ENCODE results near the gene IL5RA. TPM values are rescaled to one million over a fixed set of nuclear protein-coding genes. Genes with fewer than 3 reads are reported as not detected.

The IL5RA gene
- total and polyA plus RNA-seq, 10 of the 15 experiments (the other 5 are each of a cell fraction or from before 2014, with no cell fraction given) = 0.04 to 0.53 (median 0.14) TPM; not detected in 6

- TF ChIP-seq CEBPZ (IDR thresholded peaks at IDR 0.05; ENCODE audit: low read depth, low read length) = no peak
Measured at GRCh38 chr3:3117651-3118050, 7.5 kb upstream of the IL5RA start (continued).

DNA sequence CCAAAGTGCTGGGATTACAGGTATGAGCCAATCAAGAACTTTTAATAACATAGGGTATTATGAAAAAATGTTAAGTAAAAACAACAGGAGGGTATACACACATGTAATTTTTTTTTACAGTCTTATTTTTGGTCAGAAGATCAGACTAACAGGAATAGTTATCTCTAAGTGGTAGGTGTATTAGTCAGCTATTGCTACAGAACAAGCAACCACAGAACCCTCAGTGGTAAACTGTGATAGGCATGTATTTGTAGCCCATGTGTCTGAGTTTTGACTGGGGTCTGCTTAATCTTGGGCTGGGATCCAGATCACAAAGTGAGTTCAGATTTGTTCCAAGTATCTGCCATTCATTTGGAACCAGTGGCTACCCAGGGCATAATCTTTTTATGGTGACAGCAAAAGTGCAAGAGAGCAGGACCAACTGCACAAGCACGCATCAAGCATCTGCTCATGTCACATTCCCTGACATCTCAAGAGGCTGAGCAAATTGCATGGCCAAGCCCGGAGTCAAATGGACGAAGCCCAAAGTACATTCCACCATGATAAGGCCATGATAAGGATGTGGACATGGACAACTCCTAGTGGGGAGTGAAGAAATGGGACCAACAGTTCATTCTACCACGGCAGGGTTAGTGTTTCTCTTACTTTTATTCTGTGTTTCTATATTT is 3.0 kb upstream of the IL5RA start:
- no peak overlapping the region for H3K27ac ChIP-seq (ENCODE audit: control insufficient read depth, insufficient read depth)
- H3K27me3 ChIP-seq (replicated peaks in 1 of 2; ENCODE audit: control insufficient read depth in 2 of 2, insufficient read depth in 2 of 2, low read length in 1 of 2) = no peaks in the 10 kb centered on the region
- in situ Hi-C loops (cut with MboI) = no loop called here
- no peak overlapping the region for H3K4me3 ChIP-seq
- peaks cover 33% of the 10 kb centered on the region for H3K4me1 ChIP-seq (ENCODE audit: control insufficient read depth, insufficient read depth, low read length)
- ChIA-PET RAD21 (ENCODE audit: unreplicated experiment) (no interaction called here), POLR2A (no interaction called here), SMC1A (ENCODE audit: uncharacterized antibody, unreplicated experiment) (no interaction called here), CTCF (no interaction called here)
- H3K4me2 ChIP-seq (ENCODE audit: control insufficient read depth, insufficient read depth) = no peak overlapping the region
- DNase-seq (ENCODE audit: low read depth, low spot score) = no peak
- TF ChIP-seq MTA3 (IDR thresholded peaks at IDR 0.05; ENCODE audit: borderline replicate concordance, low read length) (no peak), MYB (IDR thresholded peaks at IDR 0.05; ENCODE audit: borderline replicate concordance, low read depth, low read length) (no peak), DPF2 (IDR thresholded peaks at IDR 0.05) (no peak), SRF (IDR thresholded peaks at IDR 0.05; ENCODE audit: low read depth in 2 of 2, low read length in 2 of 2) (no peak), WRNIP1 (IDR thresholded peaks at IDR 0.05; ENCODE audit: borderline replicate concordance, low read depth, low read length) (no peak), CEBPB (IDR thresholded peaks at IDR 0.05; ENCODE audit: borderline replicate concordance in 1 of 2, low read depth in 2 of 2, low read length in 2 of 2) (no peak), CBFB (IDR thresholded peaks at IDR 0.05; ENCODE audit: low read depth) (no peak), CHD1 (IDR thresholded peaks at IDR 0.05; ENCODE audit: low read depth, low read length) (no peak), EGR1 (IDR thresholded peaks at IDR 0.05; ENCODE audit: borderline replicate concordance in 1 of 2, low read depth in 2 of 2, low read length in 2 of 2) (no peak), CHD2 (IDR thresholded peaks at IDR 0.05; ENCODE audit: borderline replicate concordance, low read depth, low read length) (no peak), USF2 (IDR thresholded peaks at IDR 0.05; ENCODE audit: borderline replicate concordance, low read depth, low read length) (no peak)
- no TSS peak for BruUV-seq (replicated peaks)
- H3K79me2 ChIP-seq (ENCODE audit: control insufficient read depth, insufficient read depth, low read length) = no peaks in the 10 kb centered on the region
- intact Hi-C loops (cut with micrococcal nuclease; ENCODE audit: unreplicated experiment) = no loop called here
- no peaks in the 10 kb centered on the region for H3K9me3 ChIP-seq (replicated peaks; ENCODE audit: control insufficient read depth, insufficient read depth, low read length)
- no peak for FAIRE-seq
- H3K36me3 ChIP-seq (ENCODE audit: control insufficient read depth in 2 of 2, insufficient read depth in 2 of 2, low read length in 1 of 2) = no peaks in the 10 kb centered on the region
- H3K9ac ChIP-seq (ENCODE audit: control insufficient read depth, insufficient read depth, low read length) = no peak overlapping the region
- no peak for ATAC-seq
- 75% methylated on average over 4 of the region's 4 CpGs for WGBS (ENCODE audit: insufficient coverage, insufficient replicate concordance, low lambda C conversion rate, missing lambda C conversion rate)
- no peaks in the 10 kb centered on the region for H4K20me1 ChIP-seq (ENCODE audit: control insufficient read depth, insufficient read depth)
- H2AFZ ChIP-seq (ENCODE audit: control insufficient read depth, low read depth, low read length) = no peak overlapping the region

All from GM12878 (cell line).